Osteocyte (in vitro differentiated cells): ENCODE measurements around the gene PLXNB1. TPM values are rescaled to one million over a fixed set of nuclear protein-coding genes. Genes with fewer than 3 reads are reported as not detected.

ENCODE experiments used
- DNase-seq: peaks from one replicate; pipeline ENCODE4 v3.0.0; 2021; ENCODE audit warnings: mixed read lengths; ENCODE audit not compliant: unreplicated experiment; ENCODE audit errors: extremely low spot score
- H3K27ac Mint-ChIP-seq: one replicate; pipeline ENCODE4 v1.8.0; 2021; ENCODE audit warnings: mild to moderate bottlenecking, mixed read lengths; ENCODE audit not compliant: unreplicated experiment
- H3K27me3 Mint-ChIP-seq: one replicate; pipeline ENCODE4 v1.8.0; 2021; ENCODE audit warnings: mixed read lengths; ENCODE audit not compliant: unreplicated experiment
- H3K36me3 Mint-ChIP-seq: one replicate; pipeline ENCODE4 v1.8.0; 2021; ENCODE audit warnings: mixed read lengths; ENCODE audit not compliant: unreplicated experiment
- H3K4me1 Mint-ChIP-seq: one replicate; pipeline ENCODE4 v1.8.0; 2021; ENCODE audit warnings: mixed read lengths; ENCODE audit not compliant: unreplicated experiment
- H3K4me3 Mint-ChIP-seq: one replicate; pipeline ENCODE4 v1.8.0; 2021; ENCODE audit warnings: mild to moderate bottlenecking, moderate library complexity, mixed read lengths; ENCODE audit not compliant: unreplicated experiment
- H3K9me3 Mint-ChIP-seq: one replicate; pipeline ENCODE4 v1.8.0; 2021; ENCODE audit warnings: mixed read lengths; ENCODE audit not compliant: unreplicated experiment
- CTCF ChIP-seq: fragments of 200-600 bp; sonication (generic); IDR thresholded peaks from 2 replicates; pipeline ENCODE4 v1.5.0; 2021; ENCODE audit warnings: antibody characterized with exemption, mild to moderate bottlenecking, moderate library complexity
- total RNA-seq: library from RNA; stranded (reverse); gene quantifications from 2 replicates; pipeline ENCODE4 v1.2.1, GENCODE V29; 2021

The PLXNB1 gene
- total RNA-seq, 1 donor from 2014 or later, result 88.2 TPM

GRCh38 chr3:48430708-48431101 lies 819 bp upstream of the PLXNB1 start:
- Mint-ChIP-seq H3K27ac (peak overlapping the region; percentile 17), H3K27me3 (no peaks in the 10 kb centered on the region), H3K4me3 (peak overlapping the region; percentile 74), H3K36me3 (peaks cover 5% of the 10 kb centered on the region), H3K9me3 (no peaks in the 10 kb centered on the region), H3K4me1 (peaks cover 47% of the 10 kb centered on the region)
- TF ChIP-seq CTCF, result no peak
- no peak for DNase-seq

GRCh38 chr3:48429317-48429959 lies 448 bp downstream of the PLXNB1 start:
- Mint-ChIP-seq H3K9me3 (no peaks in the 10 kb centered on the region), H3K4me1 (peaks cover 58% of the 10 kb centered on the region), H3K4me3 (peak overlapping the region; percentile 74), H3K27ac (peak overlapping the region; percentile 76), H3K36me3 (peaks cover 5% of the 10 kb centered on the region), H3K27me3 (no peaks in the 10 kb centered on the region)
- no peak for DNase-seq
- TF ChIP-seq CTCF, result no peak

- TF ChIP-seq CTCF, result no peak
- DNase-seq, result no peak
- H3K27me3 Mint-ChIP-seq, result no peaks in the 10 kb centered on the region
Observed at GRCh38 chr3:48428572-48429316, 1.1 kb downstream of the PLXNB1 start.

DNA sequence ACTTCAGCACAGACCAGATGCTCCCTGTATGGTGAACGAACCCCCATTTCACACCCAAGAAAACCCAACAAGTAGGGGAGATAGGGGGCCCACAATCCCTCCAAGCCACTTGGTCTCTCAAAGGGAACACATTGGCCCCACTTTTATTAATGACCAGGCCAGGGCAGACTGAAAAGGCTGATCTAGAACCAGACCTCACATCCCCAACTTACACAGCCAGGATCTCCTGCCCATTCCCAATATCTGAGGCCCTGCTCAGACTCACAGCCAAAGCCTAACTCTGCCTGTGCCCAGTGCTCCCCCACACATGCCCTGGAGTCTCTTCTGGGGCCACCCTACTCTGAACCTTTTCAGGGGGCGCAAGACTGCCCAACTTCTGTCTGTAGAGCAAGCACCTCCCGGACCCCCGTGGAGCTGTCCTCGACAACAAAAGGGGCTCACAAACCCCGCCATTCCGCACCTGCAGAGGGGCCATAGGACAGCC lies 1.8 kb downstream of the PLXNB1 start:
- DNase-seq, result no peak
- peak overlapping the region; percentile 72 for H3K4me3 Mint-ChIP-seq
- H3K4me1 Mint-ChIP-seq, result peaks cover 65% of the 10 kb centered on the region
- H3K27ac Mint-ChIP-seq, result peak overlapping the region; percentile 73
- H3K27me3 Mint-ChIP-seq, result no peaks in the 10 kb centered on the region
- TF ChIP-seq CTCF, result no peak
- peaks cover 7% of the 10 kb centered on the region for H3K36me3 Mint-ChIP-seq
- no peaks in the 10 kb centered on the region for H3K9me3 Mint-ChIP-seq

More at GRCh38 chr3:48428572-48429316, 1.1 kb downstream of the PLXNB1 start:
- no peaks in the 10 kb centered on the region for H3K9me3 Mint-ChIP-seq
- peaks cover 63% of the 10 kb centered on the region for H3K4me1 Mint-ChIP-seq
- H3K4me3 Mint-ChIP-seq, result peak overlapping the region; percentile 72
- H3K27ac Mint-ChIP-seq, result peak overlapping the region; percentile 73
- H3K36me3 Mint-ChIP-seq, result peaks cover 5% of the 10 kb centered on the region

DNA sequence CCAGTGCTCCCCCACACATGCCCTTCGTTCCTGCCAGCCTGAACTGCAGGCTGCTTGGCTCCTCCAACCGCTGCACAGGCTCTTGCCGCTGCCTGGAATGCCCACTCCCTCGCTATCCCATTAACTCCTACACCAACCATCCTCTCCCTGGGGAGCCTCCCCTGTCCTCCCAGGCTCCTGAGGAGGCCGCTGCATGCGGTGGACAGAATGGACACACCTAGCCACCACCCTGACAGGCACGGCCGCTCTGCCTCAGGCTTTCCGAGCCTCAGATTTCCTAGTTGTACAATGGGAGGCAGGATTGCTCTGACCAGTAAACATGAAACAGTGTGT lies 2.3 kb downstream of the PLXNB1 start:
- TF ChIP-seq CTCF, result no peak
- H3K36me3 Mint-ChIP-seq, result peaks cover 9% of the 10 kb centered on the region
- peak overlapping the region; percentile 72 for H3K4me3 Mint-ChIP-seq
- DNase-seq, result no peak
- H3K27ac Mint-ChIP-seq, result peak overlapping the region; percentile 73
- no peaks in the 10 kb centered on the region for H3K27me3 Mint-ChIP-seq
- no peaks in the 10 kb centered on the region for H3K9me3 Mint-ChIP-seq
- peaks cover 67% of the 10 kb centered on the region for H3K4me1 Mint-ChIP-seq
